ENCODE data around the gene GRIN1.

DNA sequence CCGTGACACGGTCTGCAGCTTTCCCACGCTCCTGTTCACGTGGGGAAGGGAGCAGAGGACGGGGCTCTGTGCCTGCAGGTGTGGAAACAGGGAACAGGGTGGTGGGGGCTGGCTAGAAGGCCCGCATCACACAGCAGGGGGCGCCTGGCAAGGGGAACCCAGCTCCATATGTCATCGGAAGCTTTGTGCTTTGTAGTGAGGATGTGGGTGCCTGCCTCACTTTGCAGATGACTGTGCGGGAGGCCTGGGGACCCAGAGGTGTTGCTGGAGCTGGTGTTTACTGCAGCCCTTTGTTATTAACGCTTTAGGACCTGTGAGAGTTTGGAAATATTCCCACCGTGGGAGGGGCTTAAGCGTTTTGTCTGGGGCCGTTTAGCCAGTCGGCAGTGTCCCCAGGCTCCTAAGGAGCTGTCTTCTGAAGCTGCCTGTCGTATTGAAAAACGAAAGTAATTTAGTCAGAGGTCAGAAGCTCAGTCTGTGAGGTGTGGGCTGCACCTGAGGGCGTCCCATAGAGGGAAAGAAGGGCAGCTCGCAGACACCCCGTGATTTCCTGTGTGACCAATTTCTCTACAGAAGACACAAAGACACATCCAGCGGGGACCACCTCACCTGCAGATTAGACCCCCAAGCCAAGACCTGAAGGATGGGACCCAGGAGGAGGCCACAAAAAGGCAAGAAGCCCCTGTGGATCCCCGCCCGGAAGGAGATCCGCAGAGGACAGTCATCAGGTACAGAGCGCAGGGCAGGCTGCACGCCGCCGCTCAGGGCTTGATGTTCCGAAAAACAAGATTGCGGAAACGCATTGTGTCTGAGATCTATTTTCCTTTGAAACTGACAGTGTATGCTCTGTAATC, 43.1 kb upstream of the GRIN1 start:
- TF ChIP-seq POLR2A (IDR thresholded peaks at IDR 0.05) (no peak), POLR2AphosphoS5 (IDR thresholded peaks at IDR 0.05) (no peak), EP300 (IDR thresholded peaks at IDR 0.05) (no peak)
- TF ChIP-seq, protein P1, sequence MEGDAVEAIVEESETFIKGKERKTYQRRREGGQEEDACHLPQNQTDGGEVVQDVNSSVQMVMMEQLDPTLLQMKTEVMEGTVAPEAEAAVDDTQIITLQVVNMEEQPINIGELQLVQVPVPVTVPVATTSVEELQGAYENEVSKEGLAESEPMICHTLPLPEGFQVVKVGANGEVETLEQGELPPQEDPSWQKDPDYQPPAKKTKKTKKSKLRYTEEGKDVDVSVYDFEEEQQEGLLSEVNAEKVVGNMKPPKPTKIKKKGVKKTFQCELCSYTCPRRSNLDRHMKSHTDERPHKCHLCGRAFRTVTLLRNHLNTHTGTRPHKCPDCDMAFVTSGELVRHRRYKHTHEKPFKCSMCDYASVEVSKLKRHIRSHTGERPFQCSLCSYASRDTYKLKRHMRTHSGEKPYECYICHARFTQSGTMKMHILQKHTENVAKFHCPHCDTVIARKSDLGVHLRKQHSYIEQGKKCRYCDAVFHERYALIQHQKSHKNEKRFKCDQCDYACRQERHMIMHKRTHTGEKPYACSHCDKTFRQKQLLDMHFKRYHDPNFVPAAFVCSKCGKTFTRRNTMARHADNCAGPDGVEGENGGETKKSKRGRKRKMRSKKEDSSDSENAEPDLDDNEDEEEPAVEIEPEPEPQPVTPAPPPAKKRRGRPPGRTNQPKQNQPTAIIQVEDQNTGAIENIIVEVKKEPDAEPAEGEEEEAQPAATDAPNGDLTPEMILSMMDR (IDR thresholded peaks at IDR 0.05): no peak
